ENCODE results near the gene SRD5A3. TPM values are rescaled to one million over a fixed set of nuclear protein-coding genes. Genes with fewer than 3 reads are reported as not detected.

Gene SRD5A3
- total RNA-seq, 4 donors from 2014 or later = 1.0 to 6.1 (median 2.9) TPM

DNA sequence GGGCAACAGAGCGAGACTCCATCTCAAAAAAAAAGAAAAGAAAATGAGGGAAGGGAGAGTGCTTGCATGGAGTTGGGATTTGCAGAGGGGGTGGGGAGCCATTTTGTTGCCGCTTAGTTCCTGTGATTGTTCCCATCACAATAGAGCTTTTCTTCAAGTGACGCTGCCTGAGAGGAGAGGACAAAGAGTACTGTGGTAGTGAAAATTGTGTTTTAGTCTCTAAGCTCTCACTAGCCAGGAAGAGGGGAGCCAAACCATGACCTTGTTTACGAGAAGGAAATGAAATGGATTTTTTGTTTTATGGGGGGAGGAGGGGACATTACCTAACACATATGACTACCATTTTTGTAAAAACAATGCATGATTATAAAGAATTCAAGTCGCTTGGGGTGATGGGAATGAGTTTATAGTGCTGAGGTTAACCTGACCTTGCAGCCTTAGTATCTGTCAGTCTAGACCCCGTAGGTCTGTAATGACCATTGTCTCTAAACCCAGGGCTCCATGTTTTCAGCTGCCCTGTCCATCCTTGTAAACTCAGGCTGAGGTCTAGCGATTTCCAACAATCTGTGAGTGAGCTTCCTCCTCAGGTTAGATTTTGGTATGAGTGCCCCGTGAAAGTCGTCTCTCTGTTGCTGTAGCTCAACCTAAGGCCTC, 18.8 kb downstream of the SRD5A3 start:
- Histone ChIP-seq H3K9me3 (no peaks in the 10 kb centered on the region), H3K4me3 (no peak overlapping the region), H3K27me3 (no peaks in the 10 kb centered on the region), H3K4me1 (no peaks in the 10 kb centered on the region), H3K36me3 (no peaks in the 10 kb centered on the region), H3K27ac (no peak overlapping the region)
- no peak for TF ChIP-seq POLR2A (IDR thresholded peaks at IDR 0.05)
- TF ChIP-seq, protein P1, sequence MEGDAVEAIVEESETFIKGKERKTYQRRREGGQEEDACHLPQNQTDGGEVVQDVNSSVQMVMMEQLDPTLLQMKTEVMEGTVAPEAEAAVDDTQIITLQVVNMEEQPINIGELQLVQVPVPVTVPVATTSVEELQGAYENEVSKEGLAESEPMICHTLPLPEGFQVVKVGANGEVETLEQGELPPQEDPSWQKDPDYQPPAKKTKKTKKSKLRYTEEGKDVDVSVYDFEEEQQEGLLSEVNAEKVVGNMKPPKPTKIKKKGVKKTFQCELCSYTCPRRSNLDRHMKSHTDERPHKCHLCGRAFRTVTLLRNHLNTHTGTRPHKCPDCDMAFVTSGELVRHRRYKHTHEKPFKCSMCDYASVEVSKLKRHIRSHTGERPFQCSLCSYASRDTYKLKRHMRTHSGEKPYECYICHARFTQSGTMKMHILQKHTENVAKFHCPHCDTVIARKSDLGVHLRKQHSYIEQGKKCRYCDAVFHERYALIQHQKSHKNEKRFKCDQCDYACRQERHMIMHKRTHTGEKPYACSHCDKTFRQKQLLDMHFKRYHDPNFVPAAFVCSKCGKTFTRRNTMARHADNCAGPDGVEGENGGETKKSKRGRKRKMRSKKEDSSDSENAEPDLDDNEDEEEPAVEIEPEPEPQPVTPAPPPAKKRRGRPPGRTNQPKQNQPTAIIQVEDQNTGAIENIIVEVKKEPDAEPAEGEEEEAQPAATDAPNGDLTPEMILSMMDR (IDR thresholded peaks at IDR 0.05) = no peak
- intact Hi-C loops (cut with DNase I; ENCODE audit: low total_unique reads) = no loop called here
- DNase-seq = no peak

DNA sequence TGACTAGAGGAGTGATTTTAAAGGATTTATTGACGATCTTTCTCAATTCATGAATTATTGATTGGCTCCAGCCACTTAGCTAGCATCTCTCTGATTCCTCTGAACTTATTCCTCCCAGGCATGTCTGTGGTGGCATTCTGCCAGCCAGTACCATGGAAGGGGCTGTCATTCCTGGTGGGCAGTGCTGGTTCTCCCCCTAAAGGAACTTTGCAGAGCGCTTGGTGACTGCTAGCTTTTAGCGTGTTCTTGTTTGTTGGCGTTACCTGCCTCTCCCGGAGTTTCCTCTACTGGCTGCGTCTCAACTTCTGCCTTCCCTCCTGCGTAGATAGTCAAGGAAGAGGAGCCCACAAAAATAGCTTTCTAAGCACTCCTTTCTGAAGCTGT, 19.3 kb downstream of the SRD5A3 start:
- Histone ChIP-seq H3K4me3 (no peak overlapping the region), H3K27ac (no peak overlapping the region), H3K27me3 (no peaks in the 10 kb centered on the region), H3K36me3 (no peaks in the 10 kb centered on the region), H3K4me1 (no peaks in the 10 kb centered on the region), H3K9me3 (no peaks in the 10 kb centered on the region)
- intact Hi-C loops (cut with DNase I; ENCODE audit: low total_unique reads) = no loop called here
- TF ChIP-seq POLR2A (IDR thresholded peaks at IDR 0.05) = no peak
- TF ChIP-seq, protein P1 (IDR thresholded peaks at IDR 0.05) = no peak
- DNase-seq = no peak

DNA sequence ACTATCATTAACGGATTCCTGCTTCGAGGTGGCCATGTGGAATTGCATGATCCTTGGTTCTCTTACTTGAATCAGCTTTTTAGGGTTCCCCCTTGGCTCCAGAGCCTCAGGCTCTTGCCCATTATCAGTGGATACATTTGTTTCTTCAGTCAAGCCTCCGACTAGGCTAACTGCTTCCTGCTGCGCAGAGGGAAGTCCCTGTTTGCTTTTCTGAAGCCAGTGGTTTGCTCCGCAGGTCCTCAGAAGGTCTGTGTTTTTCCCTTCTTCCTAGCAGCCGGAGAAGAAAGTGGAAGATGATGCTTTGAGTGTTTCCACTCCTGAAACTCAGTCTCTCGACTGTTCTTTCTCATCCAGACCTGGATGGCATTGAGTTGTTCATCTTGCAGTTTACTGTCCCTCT, 20.6 kb downstream of the SRD5A3 start:
- Histone ChIP-seq H3K27me3 (no peaks in the 10 kb centered on the region), H3K27ac (no peak overlapping the region), H3K9me3 (no peaks in the 10 kb centered on the region), H3K36me3 (no peaks in the 10 kb centered on the region), H3K4me1 (no peaks in the 10 kb centered on the region), H3K4me3 (no peak overlapping the region)
- no peak for DNase-seq
- intact Hi-C loops (cut with DNase I; ENCODE audit: low total_unique reads) = no loop called here
- TF ChIP-seq, protein P1 (IDR thresholded peaks at IDR 0.05) = no peak
- no peak for TF ChIP-seq POLR2A (IDR thresholded peaks at IDR 0.05)

DNA sequence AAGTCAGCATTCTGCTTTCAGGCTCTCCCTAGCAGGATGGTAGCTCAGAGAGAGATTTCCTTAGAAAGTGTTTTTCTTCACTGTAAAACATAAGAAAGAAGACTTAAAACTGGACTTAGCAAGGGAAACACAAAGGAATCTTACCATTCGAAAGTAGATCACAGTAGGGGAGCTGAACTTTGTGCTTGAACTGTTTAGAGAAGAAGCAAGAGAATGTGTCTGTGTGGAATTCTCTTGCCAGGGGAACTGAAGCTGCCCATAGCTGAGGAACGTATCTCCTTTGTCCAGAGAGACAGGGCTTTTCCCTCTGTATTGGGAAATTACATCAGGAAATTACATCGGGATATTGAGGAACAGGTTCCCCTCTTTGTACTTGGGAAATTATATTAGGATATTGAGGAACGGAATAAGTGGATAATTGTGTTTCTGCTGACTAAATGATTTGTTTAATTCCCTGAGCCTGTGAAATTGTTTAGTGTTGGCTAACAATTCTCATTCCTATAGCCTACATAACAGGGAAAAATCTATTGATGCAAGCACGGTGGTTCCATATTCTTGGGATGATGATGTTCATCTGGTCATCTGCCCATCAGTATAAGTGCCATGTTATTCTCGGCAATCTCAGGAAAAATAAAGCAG, 21.2 kb downstream of the SRD5A3 start:
- H3K4me1 ChIP-seq = no peaks in the 10 kb centered on the region
- H3K9me3 ChIP-seq = no peaks in the 10 kb centered on the region
- no peaks in the 10 kb centered on the region for H3K27me3 ChIP-seq
- no peak overlapping the region for H3K27ac ChIP-seq
- no peak overlapping the region for H3K4me3 ChIP-seq
- TF ChIP-seq, protein P1 (IDR thresholded peaks at IDR 0.05) = no peak
- TF ChIP-seq POLR2A (IDR thresholded peaks at IDR 0.05) = no peak
- DNase-seq = no peak
- intact Hi-C loops (cut with DNase I; ENCODE audit: low total_unique reads) = no loop called here
- no peaks in the 10 kb centered on the region for H3K36me3 ChIP-seq

DNA sequence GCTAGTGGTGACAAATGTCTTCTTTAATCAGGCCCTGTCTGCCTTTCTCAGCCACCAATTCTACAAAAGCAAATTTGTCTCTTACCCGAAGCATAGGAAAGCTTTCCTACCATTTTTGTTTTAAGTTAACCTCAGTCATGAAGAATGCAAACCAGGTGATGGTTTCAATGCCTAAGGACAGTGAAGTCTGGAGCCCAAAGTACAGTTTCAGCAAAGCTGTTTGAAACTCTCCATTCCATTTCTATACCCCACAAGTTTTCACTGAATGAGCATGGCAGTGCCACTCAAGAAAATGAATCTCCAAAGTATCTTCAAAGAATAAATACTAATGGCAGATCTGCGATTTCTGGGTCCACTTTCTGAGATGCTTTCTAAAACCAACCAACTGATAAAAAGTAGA, 23.9 kb downstream of the SRD5A3 start:
- H3K36me3 ChIP-seq = no peaks in the 10 kb centered on the region
- no peak overlapping the region for H3K4me3 ChIP-seq
- intact Hi-C loops (cut with DNase I; ENCODE audit: low total_unique reads) = no loop called here
- H3K27me3 ChIP-seq = no peaks in the 10 kb centered on the region
- TF ChIP-seq, protein P1 (IDR thresholded peaks at IDR 0.05) = no peak
- TF ChIP-seq POLR2A (IDR thresholded peaks at IDR 0.05) = no peak
- H3K4me1 ChIP-seq = no peaks in the 10 kb centered on the region
- no peaks in the 10 kb centered on the region for H3K9me3 ChIP-seq
- DNase-seq = no peak
- H3K27ac ChIP-seq = no peak overlapping the region
